Globus pallidus (tissue), 1 donor: Measurements from ENCODE around the gene POLR2J3.
"Not testable (repeated sequence)": the region's sequence is repeated elsewhere in the genome, so short reads cannot be mapped to it uniquely, and the experiment has no call there.

Source experiments
- DNase-seq: peaks from one replicate; pipeline ENCODE4 v3.0.0-alpha.2; 2015; ENCODE audit warnings: low spot score

The POLR2J3 gene

GRCh38 chr7:102520797-102521196 lies 51.6 kb downstream of the POLR2J3 start:
- not testable (repeated sequence) for DNase-seq

GRCh38 chr7:102517550-102518147 lies 54.7 kb downstream of the POLR2J3 start, which contains the start of gene RASA4B:
Gene RASA4B, minus strand, starts transcription at chr7:102517777. Its CDS starts 67 bp downstream, at chr7:102517710.
- DNase-seq: peak; percentile 20
